ENCODE measurements around the gene FERMT1.

GRCh38 chr20:6075428-6076219 lies 47.2 kb downstream of the FERMT1 start:
- no peak for TF ChIP-seq POLR2A (IDR thresholded peaks at IDR 0.05)
- no peak for TF ChIP-seq CTCF (IDR thresholded peaks at IDR 0.05)
- no peak for TF ChIP-seq POLR2AphosphoS5 (IDR thresholded peaks at IDR 0.05; ENCODE audit: insufficient read depth in 1 of 2, low read depth in 1 of 2)
